CD14-positive monocyte (primary cell): Measurements from ENCODE around the gene KIF5B. TPM values are rescaled to one million over a fixed set of nuclear protein-coding genes. Genes with fewer than 3 reads are reported as not detected.

Source experiments
- DNase-seq, 3 donors: peaks; one replicate each; pipeline ENCODE4 v3.0.0-alpha.2; 2011 to 2022
- H2AFZ ChIP-seq: 2 replicates; pipeline ENCODE4 v1.6.0; 2012; ENCODE audit warnings: mild to moderate bottlenecking, low read depth, low read length, inconsistent platforms; ENCODE audit not compliant: insufficient read depth, poor library complexity, severe bottlenecking
- H3K27ac ChIP-seq, 2 donors: 1 replicate in 1 of 2; 2 replicates in 1 of 2; pipeline ENCODE4 v1.5.1; 2012 to 2013; ENCODE audit warnings: low read length in 2 of 2, control low read depth in 1 of 2, inconsistent platforms in 1 of 2, low read depth in 1 of 2, mild to moderate bottlenecking in 1 of 2
- H3K27me3 ChIP-seq, 2 donors: one replicate each; pipeline versions ENCODE4 v1.6.0 to v1.6.1; 2011 to 2013; ENCODE audit warnings: low read length in 2 of 2; ENCODE audit not compliant: control insufficient read depth in 2 of 2, insufficient read depth in 2 of 2
- H3K36me3 ChIP-seq, 2 donors: replicated peaks in 1 of 2; 1 replicate in 1 of 2; 2 replicates in 1 of 2; pipeline versions ENCODE4 v1.5.1 to v1.6.1; 2012 to 2013; ENCODE audit warnings: low read length in 2 of 2, control low read depth in 1 of 2, inconsistent platforms in 1 of 2, mild to moderate bottlenecking in 1 of 2; ENCODE audit not compliant: insufficient read depth in 2 of 2, control insufficient read depth in 1 of 2
- H3K4me1 ChIP-seq, 2 donors: 1 replicate in 1 of 2; 2 replicates in 1 of 2; pipeline versions ENCODE4 v1.5.1 to v1.6.1; 2012 to 2013; ENCODE audit warnings: low read length in 2 of 2, control low read depth in 1 of 2, inconsistent platforms in 1 of 2, mild to moderate bottlenecking in 1 of 2, moderate library complexity in 1 of 2; ENCODE audit not compliant: insufficient read depth in 2 of 2, control insufficient read depth in 1 of 2
- H3K4me2 ChIP-seq: replicated peaks from 2 replicates; pipeline ENCODE3; 2012; ENCODE audit warnings: low read length, moderate library complexity, mild to moderate bottlenecking; ENCODE audit not compliant: poor library complexity, severe bottlenecking; ENCODE audit errors: extremely low read depth
- H3K4me3 ChIP-seq, 3 experiments: fragments of 200-600 bp in 1 of 3; sonication (generic) in 1 of 3; replicated peaks in 1 of 3; 1 replicate in 2 of 3; 2 replicates in 1 of 3; pipeline ENCODE4 v1.5.1; 2011 to 2013; ENCODE audit warnings: low read length in 3 of 3, mild to moderate bottlenecking in 3 of 3, control low read depth in 2 of 3, low read depth in 2 of 3, inconsistent platforms in 1 of 3, moderate library complexity in 1 of 3
- H3K79me2 ChIP-seq: 2 replicates; pipeline ENCODE4 v1.6.0; 2012; ENCODE audit warnings: mild to moderate bottlenecking, control low read depth, inconsistent platforms, low read length, moderate library complexity; ENCODE audit not compliant: insufficient read depth
- H3K9ac ChIP-seq: 2 replicates; pipeline ENCODE4 v1.6.0; 2017; ENCODE audit warnings: low read length, mild to moderate bottlenecking; ENCODE audit not compliant: insufficient read depth, poor library complexity, severe bottlenecking
- H3K9me3 ChIP-seq, 2 donors: replicated peaks in 1 of 2; 1 replicate in 1 of 2; 2 replicates in 1 of 2; pipeline versions ENCODE4 v1.5.1 to v1.6.1; 2012 to 2013; ENCODE audit warnings: low read length in 2 of 2, control low read depth in 1 of 2; ENCODE audit not compliant: control insufficient read depth in 1 of 2, insufficient read depth in 1 of 2
- H4K20me1 ChIP-seq: 2 replicates; pipeline ENCODE4 v1.6.0; 2012; ENCODE audit warnings: mild to moderate bottlenecking, low read length, control low read depth, moderate library complexity; ENCODE audit not compliant: insufficient read depth
- H3K27ac Mint-ChIP-seq, 7 donors: one replicate each; pipeline ENCODE4 v1.8.0; 2020; ENCODE audit warnings: mild to moderate bottlenecking in 7 of 7, mixed read lengths in 7 of 7, moderate library complexity in 6 of 7, inconsistent platforms in 2 of 7
- H3K27me3 Mint-ChIP-seq, 3 donors: one replicate each; pipeline ENCODE4 v1.8.0; 2021 to 2022; ENCODE audit warnings: low read depth in 3 of 3, mild to moderate bottlenecking in 3 of 3, mixed read lengths in 3 of 3, moderate library complexity in 3 of 3, inconsistent platforms in 1 of 3
- H3K36me3 Mint-ChIP-seq, 2 donors: one replicate each; pipeline ENCODE4 v1.8.0; 2020; ENCODE audit warnings: mixed read lengths in 2 of 2, inconsistent platforms in 1 of 2, mild to moderate bottlenecking in 1 of 2
- H3K4me1 Mint-ChIP-seq: one replicate; pipeline ENCODE4 v1.8.0; 2020; ENCODE audit warnings: mild to moderate bottlenecking, mixed read lengths
- H3K4me3 Mint-ChIP-seq, 2 donors: one replicate each; pipeline ENCODE4 v1.8.0; 2020; ENCODE audit warnings: mild to moderate bottlenecking in 2 of 2, mixed read lengths in 2 of 2, moderate library complexity in 1 of 2
- H3K9me3 Mint-ChIP-seq, 7 donors: one replicate each; pipeline ENCODE4 v1.8.0; 2020 to 2022; ENCODE audit warnings: mixed read lengths in 7 of 7, mild to moderate bottlenecking in 6 of 7, moderate library complexity in 6 of 7, inconsistent platforms in 2 of 7
- WGBS: methylation state at CpG from one replicate; pipeline ENCODE4 v1.1.5; 2013; ENCODE audit warnings: missing lambda C conversion rate; ENCODE audit not compliant: insufficient coverage; 5-methylcytosine and 5-hydroxymethylcytosine counted together
- intact Hi-C, 2 donors: fragments of 100-400 bp; cut with micrococcal nuclease; formaldehyde crosslinking; loops; one replicate each; pipeline versions ENCODE4 v1.15.0 to v1.15.1; 2023
- polyA plus RNA-seq, 3 donors: library from polyadenylated mRNA; depleted of rRNA in 1 of 3; unstranded in 2 of 3; stranded (reverse) in 1 of 3; fragments of 300-500 nt in 2 of 3; fragments of >200 nt in 1 of 3; fragmentation: Illumina TruSeq in 2 of 3; gene quantifications; 1 replicate in 2 of 3; 2 replicates in 1 of 3; pipeline ENCODE4 v1.2.3, GENCODE V29; 2012 to 2021
- TF ChIP-seq, protein P1 (sequence below): fragments of 200-600 bp; IDR thresholded peaks from one replicate; pipeline ENCODE4 v1.8.0; 2022; ENCODE audit warnings: antibody characterized with exemption, mild to moderate bottlenecking

Gene KIF5B
- polyA plus RNA-seq, 3 donors: 15.2 to 32.9 (median 18.9) TPM

- H3K27me3 Mint-ChIP-seq: peaks cover 0 to 7% (median 0%) of the 10 kb centered on the region in 3 donors
- H3K4me3 Mint-ChIP-seq: no peak overlapping the region
- no peaks in the 10 kb centered on the region for H3K36me3 Mint-ChIP-seq
- peaks cover 15% of the 10 kb centered on the region for H3K4me1 Mint-ChIP-seq
- Histone ChIP-seq H3K4me2 (no peak overlapping the region), H3K36me3 (no peaks in the 10 kb centered on the region), H3K27me3 (no peaks in the 10 kb centered on the region), H3K9ac (no peak overlapping the region), H3K27ac (no peak overlapping the region), H3K79me2 (no peaks in the 10 kb centered on the region), H2AFZ (no peak overlapping the region), H3K4me1 (peaks cover 2 to 8% of the 10 kb centered on the region in 2 donors), H3K4me3 (no peak overlapping the region), H4K20me1 (peaks cover 1% of the 10 kb centered on the region), H3K9me3 (no peaks in the 10 kb centered on the region)
- H3K27ac Mint-ChIP-seq: no peak overlapping the region
- TF ChIP-seq, protein P1, sequence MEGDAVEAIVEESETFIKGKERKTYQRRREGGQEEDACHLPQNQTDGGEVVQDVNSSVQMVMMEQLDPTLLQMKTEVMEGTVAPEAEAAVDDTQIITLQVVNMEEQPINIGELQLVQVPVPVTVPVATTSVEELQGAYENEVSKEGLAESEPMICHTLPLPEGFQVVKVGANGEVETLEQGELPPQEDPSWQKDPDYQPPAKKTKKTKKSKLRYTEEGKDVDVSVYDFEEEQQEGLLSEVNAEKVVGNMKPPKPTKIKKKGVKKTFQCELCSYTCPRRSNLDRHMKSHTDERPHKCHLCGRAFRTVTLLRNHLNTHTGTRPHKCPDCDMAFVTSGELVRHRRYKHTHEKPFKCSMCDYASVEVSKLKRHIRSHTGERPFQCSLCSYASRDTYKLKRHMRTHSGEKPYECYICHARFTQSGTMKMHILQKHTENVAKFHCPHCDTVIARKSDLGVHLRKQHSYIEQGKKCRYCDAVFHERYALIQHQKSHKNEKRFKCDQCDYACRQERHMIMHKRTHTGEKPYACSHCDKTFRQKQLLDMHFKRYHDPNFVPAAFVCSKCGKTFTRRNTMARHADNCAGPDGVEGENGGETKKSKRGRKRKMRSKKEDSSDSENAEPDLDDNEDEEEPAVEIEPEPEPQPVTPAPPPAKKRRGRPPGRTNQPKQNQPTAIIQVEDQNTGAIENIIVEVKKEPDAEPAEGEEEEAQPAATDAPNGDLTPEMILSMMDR: no peak
- WGBS: 97% methylated on average over 3 of the region's 3 CpGs
- DNase-seq: no peak
- intact Hi-C loops: loop anchor here in 1 of 2 donors (10.0 kb wide), 1 partner anchor 1274 kb away; no protein-coding TSS in a partner anchor
- H3K9me3 Mint-ChIP-seq: no peaks in the 10 kb centered on the region
These were observed 57.1 kb downstream of the KIF5B start for GRCh38 chr10:31999070-31999660.

- whole genome bisulfite sequencing: no CpG with 5 or more reads among the region's 6 CpGs
- Histone ChIP-seq H3K27ac (no peak overlapping the region), H3K79me2 (no peaks in the 10 kb centered on the region), H3K4me2 (no peak overlapping the region), H3K36me3 (no peaks in the 10 kb centered on the region), H3K4me3 (no peak overlapping the region), H2AFZ (no peak overlapping the region), H3K27me3 (no peaks in the 10 kb centered on the region), H3K9me3 (no peaks in the 10 kb centered on the region), H3K4me1 (no peaks in the 10 kb centered on the region), H3K9ac (no peak overlapping the region), H4K20me1 (no peaks in the 10 kb centered on the region)
- TF ChIP-seq, protein P1: no peak
- H3K27me3 Mint-ChIP-seq: peaks cover 0 to 11% (median 8%) of the 10 kb centered on the region in 3 donors
- peaks cover 0 to 1% (median 0%) of the 10 kb centered on the region in 7 donors for H3K9me3 Mint-ChIP-seq
- intact Hi-C loops: loop anchor here in 1 of 2 donors (10.0 kb wide), 1 partner anchor 1270 kb away; no protein-coding TSS in a partner anchor
- no peak overlapping the region for H3K4me3 Mint-ChIP-seq
- DNase-seq: no peak
- no peaks in the 10 kb centered on the region for H3K4me1 Mint-ChIP-seq
- no peaks in the 10 kb centered on the region for H3K36me3 Mint-ChIP-seq
- H3K27ac Mint-ChIP-seq: no peak overlapping the region
These were observed 61.3 kb downstream of the KIF5B start for GRCh38 chr10:31994926-31995325.
